ENCODE results near the gene FTO. TPM values are rescaled to one million over a fixed set of nuclear protein-coding genes. Genes with fewer than 3 reads are reported as not detected.

Gene FTO
- total RNA-seq, 1 experiment from 2014 or later: 57.4 TPM

- Mint-ChIP-seq H3K9me3 (no peaks in the 10 kb centered on the region), H3K4me3 (no peak overlapping the region), H3K36me3 (no peaks in the 10 kb centered on the region), H3K4me1 (peaks cover 27% of the 10 kb centered on the region), H3K27me3 (ENCODE audit: low read depth) (no peaks in the 10 kb centered on the region), H3K27ac (peak overlapping the region; percentile 42; the same call in 1 of the 2 replicates)
- CTCF ChIA-PET: interaction anchor here (0.9 to 4.9 kb wide), 3 partner anchors 13 to 898 kb away, joined by 3 to 53 read pairs (median 3); partner anchors contain the start of gene FTO
- DNase-seq (ENCODE audit: low spot score) (no peak), ATAC-seq (no peak)
- TF ChIP-seq SMAD3 (CRISPR knock-in tag; IDR thresholded peaks at IDR 0.05; ENCODE audit: borderline replicate concordance): no peak
- no peak for TF ChIP-seq ZNF281 (CRISPR knock-in tag; IDR thresholded peaks at IDR 0.05)
- TF ChIP-seq NR3C1 (CRISPR knock-in tag; conservative IDR thresholded peaks at IDR 0.05; ENCODE audit: low read depth): no peak
- no peak for TF ChIP-seq FOXJ3 (CRISPR knock-in tag; IDR thresholded peaks at IDR 0.05; ENCODE audit: borderline replicate concordance)
- POLR2A ChIA-PET: no interaction called here
Measured at GRCh38 chr16:53741546-53741945, 37.6 kb downstream of the FTO start.

- TF ChIP-seq SMAD4 (CRISPR knock-in tag; IDR thresholded peaks at IDR 0.05): no peak
- 0 out of 2 replicates have a peak, but pooled peaks have one; percentile 56 for TF ChIP-seq GTF2I (CRISPR knock-in tag; conservative IDR thresholded peaks at IDR 0.05)
- TF ChIP-seq ATF1 (CRISPR knock-in tag; IDR thresholded peaks at IDR 0.05): no peak
- TF ChIP-seq CDX4 (CRISPR knock-in tag; IDR thresholded peaks at IDR 0.05; ENCODE audit: borderline replicate concordance): no peak
- peak; percentile 49 for TF ChIP-seq CTCF (IDR thresholded peaks at IDR 0.05)
- H3K27ac Mint-ChIP-seq: no peak overlapping the region
- no peaks in the 10 kb centered on the region for H3K36me3 Mint-ChIP-seq
- ChIA-PET CTCF (interaction anchor here (0.7 to 4.9 kb wide), 20 partner anchors 8 to 589 kb away, joined by 3 to 53 read pairs (median 4); partner anchors contain the start of genes FTO and RPGRIP1L), POLR2A (no interaction called here)
- no peak overlapping the region for H3K4me3 Mint-ChIP-seq
- H3K4me1 Mint-ChIP-seq: peaks cover 27% of the 10 kb centered on the region
- ATAC-seq (peak; percentile 57; the same call in 1 of the 2 replicates), DNase-seq (ENCODE audit: low spot score) (peak; percentile 21)
- no peaks in the 10 kb centered on the region for H3K27me3 Mint-ChIP-seq (ENCODE audit: low read depth)
- H3K9me3 Mint-ChIP-seq: peaks cover 15% of the 10 kb centered on the region
Measured at GRCh38 chr16:53743149-53743566, 39.2 kb downstream of the FTO start.

GRCh38 chr16:53744449-53744848 lies 40.5 kb downstream of the FTO start:
- DNase-seq (ENCODE audit: low spot score): no peak
- CTCF ChIA-PET: interaction anchor here (0.6 to 4.9 kb wide), 9 partner anchors 9 to 795 kb away, joined by 3 to 53 read pairs (median 10); no protein-coding TSS in a partner anchor
- Mint-ChIP-seq H3K36me3 (no peaks in the 10 kb centered on the region), H3K27ac (peak overlapping the region; percentile 12; the same call in 1 of the 2 replicates), H3K4me3 (no peak overlapping the region), H3K27me3 (ENCODE audit: low read depth) (no peaks in the 10 kb centered on the region), H3K9me3 (peaks cover 15% of the 10 kb centered on the region), H3K4me1 (peaks cover 27% of the 10 kb centered on the region)
- peak; percentile 44; the same call in 1 of the 2 replicates for TF ChIP-seq GABPB1 (CRISPR knock-in tag; IDR thresholded peaks at IDR 0.05)
- TF ChIP-seq ESRRA (CRISPR knock-in tag; IDR thresholded peaks at IDR 0.05; ENCODE audit: borderline replicate concordance): no peak
- no peak for TF ChIP-seq NR1H2 (CRISPR knock-in tag; IDR thresholded peaks at IDR 0.05)
- no peak; the same call in 1 of the 2 replicates for ATAC-seq
- POLR2A ChIA-PET: interaction anchor here (0.8 kb wide), 1 partner anchor 9 kb away, joined by 3 read pairs; no protein-coding TSS in a partner anchor

GRCh38 chr16:53745086-53745485 lies 41.1 kb downstream of the FTO start:
- no peak for ATAC-seq
- H3K4me3 Mint-ChIP-seq: no peak overlapping the region
- POLR2A ChIA-PET: no interaction called here
- no peaks in the 10 kb centered on the region for H3K36me3 Mint-ChIP-seq
- H3K27me3 Mint-ChIP-seq (ENCODE audit: low read depth): no peaks in the 10 kb centered on the region
- peak overlapping the region; percentile 19; the same call in 1 of the 2 replicates for H3K27ac Mint-ChIP-seq
- H3K9me3 Mint-ChIP-seq: peaks cover 15% of the 10 kb centered on the region
- H3K4me1 Mint-ChIP-seq: peaks cover 27% of the 10 kb centered on the region
- CTCF ChIA-PET: interaction anchor here (0.6 to 4.9 kb wide), 8 partner anchors 9 to 794 kb away, joined by 3 to 53 read pairs (median 11); partner anchors contain the start of genes FTO and RPGRIP1L
- no peak for DNase-seq (ENCODE audit: low spot score)
- TF ChIP-seq ZNF512 (CRISPR knock-in tag; IDR thresholded peaks at IDR 0.05; ENCODE audit: borderline replicate concordance): no peak
- TF ChIP-seq USF2 (CRISPR knock-in tag; IDR thresholded peaks at IDR 0.05): no peak
- TF ChIP-seq HMGXB4 (CRISPR knock-in tag; IDR thresholded peaks at IDR 0.05): no peak
